Smooth muscle cell (in vitro differentiated cells): ENCODE measurements around the gene CEP152. TPM values are rescaled to one million over a fixed set of nuclear protein-coding genes. Genes with fewer than 3 reads are reported as not detected.

ENCODE experiments used
- DNase-seq: peaks from one replicate; lab custom pipeline; 2025; ENCODE audit not compliant: unreplicated experiment; lab: John Stamatoyannopoulos, UW
- H2AFZ ChIP-seq: fragments of 200-600 bp; sonication (generic); 2 replicates; pipeline ENCODE4 v1.6.0; 2016; ENCODE audit warnings: antibody characterized with exemption, low read depth, mild to moderate bottlenecking
- H3F3A ChIP-seq: fragments of 200-600 bp; sonication (generic); 2 replicates; pipeline ENCODE4 v1.6.0; 2017; ENCODE audit warnings: antibody characterized with exemption, low read depth
- H3K27ac ChIP-seq: fragments of 200-600 bp; sonication (generic); 2 replicates; pipeline ENCODE4 v1.5.1; 2016; ENCODE audit warnings: low read depth, mild to moderate bottlenecking
- H3K27me3 ChIP-seq: fragments of 200-600 bp; sonication (generic); 2 replicates; pipeline ENCODE4 v1.6.1; 2016; ENCODE audit warnings: low read depth, mild to moderate bottlenecking
- H3K36me3 ChIP-seq: fragments of 200-600 bp; sonication (generic); 2 replicates; pipeline ENCODE4 v1.5.1; 2016; ENCODE audit warnings: low read depth
- H3K4me1 ChIP-seq: fragments of 200-600 bp; sonication (generic); 2 replicates; pipeline ENCODE4 v1.5.1; 2016; ENCODE audit warnings: low read depth
- H3K4me2 ChIP-seq: fragments of 200-600 bp; sonication (generic); 2 replicates; pipeline ENCODE4 v1.6.0; 2016; ENCODE audit warnings: mild to moderate bottlenecking
- H3K4me3 ChIP-seq: fragments of 200-600 bp; sonication (generic); 2 replicates; pipeline ENCODE4 v1.5.1; 2016; ENCODE audit warnings: mild to moderate bottlenecking
- H3K79me2 ChIP-seq: fragments of 200-600 bp; sonication (generic); 2 replicates; pipeline ENCODE4 v1.6.0; 2016; ENCODE audit warnings: low read depth, mild to moderate bottlenecking
- H3K9ac ChIP-seq: fragments of 200-600 bp; sonication (generic); 2 replicates; pipeline ENCODE4 v1.6.0; 2016; ENCODE audit warnings: low read depth
- H3K9me3 ChIP-seq: fragments of 200-600 bp; sonication (generic); replicated peaks from 2 replicates; pipeline ENCODE4 v1.5.1; 2016; ENCODE audit warnings: low read depth
- H4K20me1 ChIP-seq: fragments of 200-600 bp; sonication (generic); 2 replicates; pipeline ENCODE4 v1.6.0; 2016; ENCODE audit warnings: low read depth
- WGBS: methylation state at CpG from one replicate; pipeline ENCODE4 v1.1.7; 2016; ENCODE audit warnings: low lambda C conversion rate; 5-methylcytosine and 5-hydroxymethylcytosine counted together
- polyA plus RNA-seq: library from polyadenylated mRNA; unstranded; fragments of >200 nt; fragmentation: Nextera tagmentation; extraction: Ambion mirVana; gene quantifications from 2 replicates; pipeline ENCODE4 v1.2.1, GENCODE V29; 2016
- total RNA-seq: library from RNA; depleted of rRNA; stranded (reverse); fragments of >200 nt; gene quantifications from 2 replicates; pipeline ENCODE4 v1.2.3, GENCODE V29; 2014
- TF ChIP-seq, protein P1 (sequence below): fragments of 200-600 bp; sonication (generic); IDR thresholded peaks from 2 replicates; pipeline ENCODE4 v1.5.1; 2017; ENCODE audit warnings: borderline replicate concordance, mild to moderate bottlenecking, antibody characterized with exemption; ENCODE audit not compliant: insufficient read depth, poor library complexity, severe bottlenecking

Gene CEP152
- total and polyA plus RNA-seq, 2 experiments from 2014 or later: 3.9 to 37.5 TPM

DNA sequence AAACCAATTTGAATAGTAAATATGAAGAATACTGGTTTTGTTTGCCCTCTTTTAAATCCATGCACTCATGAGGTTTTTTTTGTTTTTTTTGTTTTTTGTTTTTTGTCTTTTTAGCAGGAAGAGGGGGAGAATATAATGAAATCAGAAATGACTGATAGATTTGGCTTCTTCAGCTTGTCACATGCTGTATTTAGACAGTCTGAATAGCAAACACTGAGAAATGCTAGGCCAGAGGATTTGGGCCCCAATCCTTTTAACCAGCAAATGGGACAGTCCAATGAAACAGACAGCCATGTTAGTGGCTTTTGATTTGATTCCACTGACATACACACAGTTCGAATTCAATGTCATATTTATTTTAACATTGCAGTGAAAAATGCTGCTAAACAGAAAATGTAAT is 14.2 kb upstream of the CEP152 start:
- WGBS: 94% methylated on average over 1 of the region's 1 CpG
- TF ChIP-seq, protein P1, sequence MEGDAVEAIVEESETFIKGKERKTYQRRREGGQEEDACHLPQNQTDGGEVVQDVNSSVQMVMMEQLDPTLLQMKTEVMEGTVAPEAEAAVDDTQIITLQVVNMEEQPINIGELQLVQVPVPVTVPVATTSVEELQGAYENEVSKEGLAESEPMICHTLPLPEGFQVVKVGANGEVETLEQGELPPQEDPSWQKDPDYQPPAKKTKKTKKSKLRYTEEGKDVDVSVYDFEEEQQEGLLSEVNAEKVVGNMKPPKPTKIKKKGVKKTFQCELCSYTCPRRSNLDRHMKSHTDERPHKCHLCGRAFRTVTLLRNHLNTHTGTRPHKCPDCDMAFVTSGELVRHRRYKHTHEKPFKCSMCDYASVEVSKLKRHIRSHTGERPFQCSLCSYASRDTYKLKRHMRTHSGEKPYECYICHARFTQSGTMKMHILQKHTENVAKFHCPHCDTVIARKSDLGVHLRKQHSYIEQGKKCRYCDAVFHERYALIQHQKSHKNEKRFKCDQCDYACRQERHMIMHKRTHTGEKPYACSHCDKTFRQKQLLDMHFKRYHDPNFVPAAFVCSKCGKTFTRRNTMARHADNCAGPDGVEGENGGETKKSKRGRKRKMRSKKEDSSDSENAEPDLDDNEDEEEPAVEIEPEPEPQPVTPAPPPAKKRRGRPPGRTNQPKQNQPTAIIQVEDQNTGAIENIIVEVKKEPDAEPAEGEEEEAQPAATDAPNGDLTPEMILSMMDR: no peak
- H3K79me2 ChIP-seq: no peaks in the 10 kb centered on the region

DNA sequence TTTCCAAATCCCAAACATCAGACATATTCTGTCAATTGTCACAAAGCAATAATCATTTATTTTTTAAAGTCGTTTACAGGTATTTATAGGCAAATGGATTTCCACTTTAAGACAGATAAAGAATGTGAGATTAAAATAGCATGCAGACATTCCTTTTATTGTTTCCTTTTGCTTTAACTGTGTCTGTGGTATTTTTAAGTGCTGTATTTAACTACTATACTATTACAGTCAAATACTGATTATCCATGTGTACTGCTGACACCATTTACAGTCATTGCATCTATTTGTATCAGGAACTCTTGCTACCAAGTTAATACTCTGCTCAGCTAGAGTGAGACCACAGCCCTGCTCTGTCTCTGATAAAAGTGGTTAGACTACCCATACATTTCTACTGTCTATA is 12.8 kb upstream of the CEP152 start:
- H4K20me1 ChIP-seq: no peaks in the 10 kb centered on the region
- no peak overlapping the region for H3K9ac ChIP-seq
- H3K4me3 ChIP-seq: no peak overlapping the region
- H2AFZ ChIP-seq: peak overlapping the region; percentile 70
- DNase-seq: no peak
- TF ChIP-seq, protein P1: no peak
- no peaks in the 10 kb centered on the region for H3K9me3 ChIP-seq
- no peaks in the 10 kb centered on the region for H3K79me2 ChIP-seq
- WGBS: 50% methylated on average over 1 of the region's 1 CpG
- H3K27me3 ChIP-seq: no peaks in the 10 kb centered on the region
- H3F3A ChIP-seq: no peaks in the 10 kb centered on the region
- H3K4me1 ChIP-seq: peaks cover 10% of the 10 kb centered on the region
- H3K27ac ChIP-seq: no peak overlapping the region
- no peaks in the 10 kb centered on the region for H3K36me3 ChIP-seq
- H3K4me2 ChIP-seq: no peak overlapping the region

More for the DNA sequence above, 14.2 kb upstream of the CEP152 start:
- Histone ChIP-seq H3K9me3 (no peaks in the 10 kb centered on the region), H3K27ac (no peak overlapping the region), H3K9ac (no peak overlapping the region), H3K36me3 (no peaks in the 10 kb centered on the region), H3K4me2 (no peak overlapping the region), H3K4me3 (no peak overlapping the region), H4K20me1 (no peaks in the 10 kb centered on the region), H3K27me3 (no peaks in the 10 kb centered on the region), H3K4me1 (peaks cover 10% of the 10 kb centered on the region), H3F3A (no peaks in the 10 kb centered on the region), H2AFZ (no peak overlapping the region)
- DNase-seq: no peak

DNA sequence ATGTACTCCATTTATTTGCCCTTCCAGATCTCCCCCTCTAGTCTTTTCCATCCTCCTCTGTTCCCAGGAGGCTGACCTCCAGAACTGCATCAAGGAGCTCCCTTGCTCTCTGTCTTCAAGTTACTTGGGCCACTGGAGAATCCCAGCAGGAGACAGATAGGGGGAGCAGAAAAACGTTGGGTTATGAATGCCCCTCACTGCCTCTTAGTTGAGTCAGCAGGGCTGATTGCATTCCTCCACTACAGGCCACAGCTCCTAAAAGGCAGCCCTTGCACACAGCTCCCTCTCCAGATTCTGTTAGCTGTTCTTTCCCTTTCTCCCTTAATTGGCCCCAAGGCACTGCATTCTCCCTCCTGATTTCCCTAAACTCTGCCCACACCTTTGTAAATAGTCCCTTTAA is 12.4 kb upstream of the CEP152 start:
- H3F3A ChIP-seq: no peaks in the 10 kb centered on the region
- H3K4me2 ChIP-seq: no peak overlapping the region
- DNase-seq: no peak
- peak overlapping the region; percentile 70 for H2AFZ ChIP-seq
- no peaks in the 10 kb centered on the region for H3K27me3 ChIP-seq
- no peaks in the 10 kb centered on the region for H3K79me2 ChIP-seq
- no peaks in the 10 kb centered on the region for H3K36me3 ChIP-seq
- WGBS: 8% methylated on average over 1 of the region's 1 CpG
- H3K9ac ChIP-seq: no peak overlapping the region
- no peaks in the 10 kb centered on the region for H3K9me3 ChIP-seq
- no peak overlapping the region for H3K4me3 ChIP-seq
- no peak overlapping the region for H3K27ac ChIP-seq
- H3K4me1 ChIP-seq: peaks cover 10% of the 10 kb centered on the region
- no peaks in the 10 kb centered on the region for H4K20me1 ChIP-seq
- TF ChIP-seq, protein P1: no peak

DNA sequence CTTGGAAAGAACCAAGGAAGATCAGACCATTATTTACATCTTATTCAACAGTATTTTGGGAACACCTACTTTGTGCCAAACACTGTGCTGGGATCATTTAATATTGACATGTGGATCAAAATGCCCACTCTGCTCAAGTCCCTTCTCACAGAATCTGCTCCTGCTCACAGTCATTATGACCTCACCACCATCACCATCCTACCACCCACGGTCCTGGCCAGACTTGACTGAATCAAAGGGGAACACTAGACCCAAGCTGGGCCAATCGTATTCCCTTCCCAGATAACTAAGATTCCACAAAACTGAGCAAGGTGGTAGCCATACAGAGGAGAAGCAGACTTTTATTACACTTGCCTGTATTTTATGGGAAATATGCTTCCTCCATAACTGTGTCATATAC is 3.4 kb upstream of the CEP152 start:
- Histone ChIP-seq H3K4me3 (no peak overlapping the region), H4K20me1 (no peaks in the 10 kb centered on the region), H3F3A (no peaks in the 10 kb centered on the region), H3K36me3 (no peaks in the 10 kb centered on the region), H2AFZ (no peak overlapping the region), H3K27ac (no peak overlapping the region), H3K9me3 (no peaks in the 10 kb centered on the region), H3K4me1 (peaks cover 3% of the 10 kb centered on the region), H3K27me3 (peaks cover 5% of the 10 kb centered on the region), H3K9ac (no peak overlapping the region), H3K79me2 (no peaks in the 10 kb centered on the region), H3K4me2 (no peak overlapping the region)
- DNase-seq: no peak
- 71% methylated on average over 2 of the region's 2 CpGs for WGBS
- TF ChIP-seq, protein P1: no peak
